IMR-90 (cell line): ENCODE results near the gene PCGF3. TPM values are rescaled to one million over a fixed set of nuclear protein-coding genes. Genes with fewer than 3 reads are reported as not detected.

ENCODE experiments used
- ATAC-seq: fragments of 200-7000 bp; cut with Tn5 transposase; 2 replicates; pipeline ENCODE4 v1.9.1; 2020; ENCODE audit warnings: low read depth, mild to moderate bottlenecking, moderate library complexity
- BruUV-seq: library from RNA; stranded (reverse); fragments of 400-500 nt; replicated peaks from 2 replicates; lab custom pipeline; 2021; lab: Mats Ljungman, UMichigan
- CTCF ChIA-PET: fragments of 300-600 bp; formaldehyde crosslinking; extraction: SDS; loops from one replicate; lab custom pipeline; 2021; ENCODE audit warnings: antibody characterized with exemption; lab: Yijun Ruan, JAX
- POLR2A ChIA-PET: fragments of 300-600 bp; sonication (Branson Sonifier 250); formaldehyde crosslinking; loops from one replicate; lab custom pipeline; 2022; ENCODE audit warnings: antibody characterized with exemption; ENCODE audit not compliant: unreplicated experiment; lab: Charles Lee
- DNase-seq: peaks from one replicate; pipeline ENCODE4 v3.0.0; 2013
- H2AFZ ChIP-seq: replicated peaks from 2 replicates; pipeline ENCODE3; 2013; ENCODE audit warnings: low read length, mild to moderate bottlenecking; ENCODE audit not compliant: poor library complexity
- H2AK5ac ChIP-seq: 2 replicates; pipeline ENCODE4 v1.6.1; 2013; ENCODE audit warnings: low read depth, low read length, inconsistent platforms
- H2AK9ac ChIP-seq: replicated peaks from 2 replicates; pipeline ENCODE3; 2013; ENCODE audit warnings: mild to moderate bottlenecking, low read depth, low read length, moderate library complexity; ENCODE audit not compliant: poor library complexity
- H2BK120ac ChIP-seq: 2 replicates; pipeline ENCODE4 v1.6.1; 2013; ENCODE audit warnings: low read depth, low read length, inconsistent platforms
- H2BK15ac ChIP-seq: 3 replicates; pipeline ENCODE4 v1.6.1; 2013; ENCODE audit warnings: low read depth, low read length, inconsistent platforms
- H2BK20ac ChIP-seq: 2 replicates; pipeline ENCODE4 v1.6.1; 2013; ENCODE audit warnings: low read depth, mild to moderate bottlenecking, inconsistent platforms, low read length, moderate library complexity
- H2BK5ac ChIP-seq: 2 replicates; pipeline ENCODE4 v1.6.1; 2013; ENCODE audit warnings: mild to moderate bottlenecking, low read depth, low read length, inconsistent platforms; ENCODE audit not compliant: poor library complexity, severe bottlenecking
- H3K14ac ChIP-seq: replicated peaks from 2 replicates; pipeline ENCODE4 v1.6.1; 2013; ENCODE audit warnings: low read depth, low read length, inconsistent platforms
- H3K18ac ChIP-seq: 2 replicates; pipeline ENCODE4 v1.6.1; 2013; ENCODE audit warnings: low read depth, low read length, control low read depth
- H3K23ac ChIP-seq: 2 replicates; pipeline ENCODE4 v1.6.1; 2013; ENCODE audit warnings: low read depth, low read length, inconsistent platforms
- H3K27ac ChIP-seq: 2 replicates; pipeline ENCODE4 v1.5.1; 2013; ENCODE audit warnings: mild to moderate bottlenecking, control low read depth, low read length; ENCODE audit not compliant: insufficient read depth
- H3K27me3 ChIP-seq: 2 replicates; pipeline ENCODE4 v1.6.1; 2013; ENCODE audit warnings: low read length; ENCODE audit not compliant: control insufficient read depth, insufficient read depth
- H3K36me3 ChIP-seq: 2 replicates; pipeline ENCODE4 v1.6.1; 2013; ENCODE audit warnings: low read length, mixed read lengths; ENCODE audit not compliant: control insufficient read depth, insufficient read depth
- H3K4ac ChIP-seq: 2 replicates; pipeline ENCODE4 v1.6.1; 2013; ENCODE audit warnings: low read depth, low read length, inconsistent platforms
- H3K4me1 ChIP-seq: 2 replicates; pipeline ENCODE4 v1.6.1; 2013; ENCODE audit warnings: low read length, mixed read lengths; ENCODE audit not compliant: control insufficient read depth, insufficient read depth
- H3K4me2 ChIP-seq: 2 replicates; pipeline ENCODE4 v1.6.1; 2013; ENCODE audit warnings: low read depth, mild to moderate bottlenecking, control low read depth, low read length, moderate library complexity
- H3K4me3 ChIP-seq: 2 replicates; pipeline ENCODE4 v1.5.1; 2013; ENCODE audit warnings: low read depth, mild to moderate bottlenecking, control low read depth, low read length, moderate library complexity; ENCODE audit not compliant: insufficient read depth
- H3K56ac ChIP-seq: 2 replicates; pipeline ENCODE4 v1.6.1; 2013; ENCODE audit warnings: low read length, inconsistent platforms; ENCODE audit not compliant: insufficient read depth; ENCODE audit errors: extremely low read depth
- H3K79me1 ChIP-seq, 2 experiments: 2 replicates each; pipeline ENCODE4 v1.6.1; 2013; ENCODE audit warnings: low read length in 2 of 2, inconsistent platforms in 1 of 2, low read depth in 1 of 2
- H3K9ac ChIP-seq: 2 replicates; pipeline ENCODE4 v1.6.1; 2013; ENCODE audit warnings: low read depth, low read length, control low read depth
- H3K9me1 ChIP-seq: 2 replicates; pipeline ENCODE4 v1.6.1; 2013; ENCODE audit warnings: low read length, inconsistent platforms; ENCODE audit not compliant: insufficient read depth
- H3K9me3 ChIP-seq: 2 replicates; pipeline ENCODE4 v1.6.1; 2013; ENCODE audit warnings: low read length; ENCODE audit not compliant: control insufficient read depth, insufficient read depth
- H4K20me1 ChIP-seq: 2 replicates; pipeline ENCODE4 v1.6.1; 2013; ENCODE audit warnings: low read length, inconsistent platforms; ENCODE audit not compliant: insufficient read depth
- H4K5ac ChIP-seq: 2 replicates; pipeline ENCODE4 v1.6.1; 2013; ENCODE audit warnings: mild to moderate bottlenecking, low read depth, low read length, control low read depth
- H4K8ac ChIP-seq, 2 experiments: 2 replicates each; pipeline ENCODE4 v1.6.1; 2013; ENCODE audit warnings: low read depth in 2 of 2, low read length in 2 of 2, control low read depth in 1 of 2, inconsistent platforms in 1 of 2
- H4K91ac ChIP-seq: 2 replicates; pipeline ENCODE4 v1.6.1; 2013; ENCODE audit warnings: low read depth, low read length, inconsistent platforms; ENCODE audit not compliant: insufficient read depth
- BHLHE40 ChIP-seq: fragments of 150-350 bp; IDR thresholded peaks from 2 replicates; pipeline ENCODE4 v1.6.1; 2016; ENCODE audit warnings: mild to moderate bottlenecking, low read depth, low read length
- CEBPB ChIP-seq: IDR thresholded peaks from 2 replicates; pipeline ENCODE4 v1.6.1; 2012; ENCODE audit warnings: low read depth, low read length, improper control_type of control experiment
- CHD1 ChIP-seq: IDR thresholded peaks from 2 replicates; pipeline ENCODE4 v1.6.1; 2012; ENCODE audit warnings: low read depth, low read length, improper control_type of control experiment
- CTCF ChIP-seq: conservative IDR thresholded peaks from 2 replicates; pipeline ENCODE4 v1.5.1; 2012; ENCODE audit warnings: mild to moderate bottlenecking, low read depth, low read length, improper control_type of control experiment
- FOS ChIP-seq: fragments of 150-350 bp; IDR thresholded peaks from 2 replicates; pipeline ENCODE4 v1.6.1; 2016; ENCODE audit warnings: low read depth, low read length
- MAFK ChIP-seq: IDR thresholded peaks from 2 replicates; pipeline ENCODE4 v1.6.1; 2012; ENCODE audit warnings: low read depth, low read length, improper control_type of control experiment
- MAZ ChIP-seq: IDR thresholded peaks from 2 replicates; pipeline ENCODE4 v1.6.1; 2012; ENCODE audit warnings: low read depth, mild to moderate bottlenecking, low read length, improper control_type of control experiment, moderate library complexity, borderline replicate concordance
- MXI1 ChIP-seq: IDR thresholded peaks from 2 replicates; pipeline ENCODE4 v1.6.1; 2012; ENCODE audit warnings: low read depth, mild to moderate bottlenecking, low read length, moderate library complexity, borderline replicate concordance
- NFE2L2 ChIP-seq: fragments of 150-350 bp; IDR thresholded peaks from 2 replicates; pipeline ENCODE4 v1.6.1; 2016; ENCODE audit warnings: low read depth, mild to moderate bottlenecking, low read length
- POLR2A ChIP-seq: IDR thresholded peaks from 2 replicates; pipeline ENCODE4 v1.6.1; 2012; ENCODE audit warnings: mild to moderate bottlenecking, low read depth, low read length
- RAD21 ChIP-seq: IDR thresholded peaks from 2 replicates; pipeline ENCODE4 v1.6.1; 2012; ENCODE audit warnings: low read length, improper control_type of control experiment
- RCOR1 ChIP-seq: IDR thresholded peaks from 2 replicates; pipeline ENCODE4 v1.6.1; 2012; ENCODE audit warnings: mild to moderate bottlenecking, low read length, improper control_type of control experiment; ENCODE audit not compliant: insufficient replicate concordance
- RFX5 ChIP-seq: IDR thresholded peaks from 2 replicates; pipeline ENCODE4 v1.8.0; 2012; ENCODE audit warnings: low read depth, mild to moderate bottlenecking, low read length, moderate library complexity
- SMC3 ChIP-seq: fragments of 150-350 bp; IDR thresholded peaks from 2 replicates; pipeline ENCODE4 v1.6.1; 2016; ENCODE audit warnings: low read depth, mild to moderate bottlenecking, antibody characterized with exemption, low read length, moderate library complexity
- USF2 ChIP-seq: fragments of 150-350 bp; IDR thresholded peaks from 2 replicates; pipeline ENCODE4 v1.6.1; 2017; ENCODE audit warnings: mild to moderate bottlenecking, antibody characterized with exemption, low read length, low read depth
- WGBS, 2 experiments: methylation state at CpG; one replicate each; pipeline versions ENCODE4 v1.1.5 to v1.1.7; 2013; ENCODE audit warnings: missing lambda C conversion rate in 2 of 2; ENCODE audit not compliant: insufficient read length in 1 of 2; ENCODE audit errors: extremely low coverage in 2 of 2; 5-methylcytosine and 5-hydroxymethylcytosine counted together
- dilution Hi-C: fragments of 300-500 bp; cut with HindIII; formaldehyde crosslinking; loops from one replicate; pipeline ENCODE4 v1.14.3; 2018; ENCODE audit warnings: low sequenced_read_pairs; ENCODE audit not compliant: unreplicated experiment
- in situ Hi-C: fragments of 300-500 bp; cut with MboI; formaldehyde crosslinking; loops from 3 replicates; pipeline ENCODE4 v1.14.3; 2019; ENCODE audit warnings: low sequenced_read_pairs, inconsistent platforms, mixed read lengths
- intact Hi-C: fragments of 100-400 bp; cut with micrococcal nuclease; formaldehyde crosslinking; loops from 2 replicates; pipeline ENCODE4 v1.10.0; 2022
- polyA plus RNA-seq, 3 experiments: library from polyadenylated mRNA; depleted of rRNA; stranded (reverse); fragments of >200 nt; gene quantifications; 2 replicates each; pipeline ENCODE4 v1.2.3, GENCODE V29; 2012; ENCODE audit warnings: low replicate concordance in 1 of 3
- total RNA-seq: library from RNA; depleted of rRNA; stranded (reverse); fragments of >200 nt; gene quantifications from 2 replicates; pipeline ENCODE4 v1.2.3, GENCODE V29; 2012
- TF ChIP-seq, protein P1 (sequence below): fragments of 150-350 bp; IDR thresholded peaks from 2 replicates; pipeline ENCODE4 v1.6.1; 2016; ENCODE audit warnings: low read depth, mild to moderate bottlenecking, low read length, moderate library complexity, borderline replicate concordance

PCGF3 gene
- total and polyA plus RNA-seq, 2 of the 4 experiments (the other 2 are of a cell fraction): 40.0 to 55.3 TPM

GRCh38 chr4:768995-769394 lies 63.4 kb downstream of the PCGF3 start:
- H2BK20ac ChIP-seq: no peak overlapping the region
- H2AFZ ChIP-seq: no peak overlapping the region
- peaks cover 97% of the 10 kb centered on the region for H4K20me1 ChIP-seq
- peaks cover 20 to 75% of the 10 kb centered on the region in 2 experiments for H3K79me1 ChIP-seq
- in situ Hi-C loops (no loop called here), intact Hi-C loops (no loop called here), dilution Hi-C loops (no loop called here)
- CTCF ChIA-PET: no interaction called here
- H2BK15ac ChIP-seq: no peak overlapping the region
- no peaks in the 10 kb centered on the region for H3K9me3 ChIP-seq
- H3K4me1 ChIP-seq: peaks cover 2% of the 10 kb centered on the region; the same call in 1 of the 2 replicates
- TF ChIP-seq RFX5: no peak
- TF ChIP-seq FOS: no peak
- TF ChIP-seq POLR2A: no peak
- no peak for TF ChIP-seq MXI1
- TF ChIP-seq CEBPB: no peak
- TF ChIP-seq MAZ: no peak
- TF ChIP-seq NFE2L2: no peak
- TF ChIP-seq, protein P1, sequence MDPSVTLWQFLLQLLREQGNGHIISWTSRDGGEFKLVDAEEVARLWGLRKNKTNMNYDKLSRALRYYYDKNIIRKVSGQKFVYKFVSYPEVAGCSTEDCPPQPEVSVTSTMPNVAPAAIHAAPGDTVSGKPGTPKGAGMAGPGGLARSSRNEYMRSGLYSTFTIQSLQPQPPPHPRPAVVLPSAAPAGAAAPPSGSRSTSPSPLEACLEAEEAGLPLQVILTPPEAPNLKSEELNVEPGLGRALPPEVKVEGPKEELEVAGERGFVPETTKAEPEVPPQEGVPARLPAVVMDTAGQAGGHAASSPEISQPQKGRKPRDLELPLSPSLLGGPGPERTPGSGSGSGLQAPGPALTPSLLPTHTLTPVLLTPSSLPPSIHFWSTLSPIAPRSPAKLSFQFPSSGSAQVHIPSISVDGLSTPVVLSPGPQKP: no peak
- TF ChIP-seq MAFK: no peak
- no peak for TF ChIP-seq BHLHE40
- TF ChIP-seq RCOR1: no peak
- TF ChIP-seq CHD1: no peak
- no peak for TF ChIP-seq SMC3
- no peak for TF ChIP-seq CTCF
- TF ChIP-seq USF2: no peak
- no peak for TF ChIP-seq RAD21
- H3K9me1 ChIP-seq: peaks cover 14% of the 10 kb centered on the region
- no TSS peak for BruUV-seq
- ATAC-seq (no peak), DNase-seq (no peak)
- no peak overlapping the region for H2AK5ac ChIP-seq
- H3K9ac ChIP-seq: no peak overlapping the region
- H3K56ac ChIP-seq: no peak overlapping the region
- H4K91ac ChIP-seq: no peak overlapping the region
- no peak overlapping the region for H2BK120ac ChIP-seq
- POLR2A ChIA-PET: no interaction called here
- no peak overlapping the region for H3K4ac ChIP-seq
- H3K18ac ChIP-seq: no peak overlapping the region
- no peak overlapping the region for H3K23ac ChIP-seq
- no peak overlapping the region for H4K5ac ChIP-seq
- no peaks in the 10 kb centered on the region for H3K27me3 ChIP-seq
- H3K4me2 ChIP-seq: no peak overlapping the region
- no peak overlapping the region for H3K14ac ChIP-seq
- no peak overlapping the region for H3K4me3 ChIP-seq
- H3K36me3 ChIP-seq: peaks cover 58% of the 10 kb centered on the region
- H4K8ac ChIP-seq: no peak overlapping the region
- no peak overlapping the region for H3K27ac ChIP-seq
- 93% methylated on average over 3 of the region's 12 CpGs; no CpG with 5 or more reads in 1 of the 2 experiments for whole genome bisulfite sequencing, 2 experiments
- no peak overlapping the region for H2AK9ac ChIP-seq
- no peak overlapping the region for H2BK5ac ChIP-seq
